Peyer's patch (tissue), 4 donors: ENCODE data around the gene TBC1D12. TPM values are rescaled to one million over a fixed set of nuclear protein-coding genes. Genes with fewer than 3 reads are reported as not detected.

Source experiments
- DNase-seq, 3 donors: peaks; one replicate each; pipeline ENCODE4 v3.0.0-alpha.2; 2017 to 2019
- H3K27ac ChIP-seq, 4 donors: fragments of 200-600 bp; sonication (generic); one replicate each; pipeline ENCODE4 v1.5.1; 2016 to 2019
- H3K27me3 ChIP-seq, 2 donors: fragments of 200-600 bp; sonication (generic); one replicate each; pipeline ENCODE4 v1.5.1; 2019
- H3K36me3 ChIP-seq, 3 donors: fragments of 200-600 bp; sonication (generic); one replicate each; pipeline ENCODE4 v1.5.1; 2016 to 2019
- H3K4me1 ChIP-seq, 4 donors: fragments of 200-600 bp; sonication (generic); one replicate each; pipeline ENCODE4 v1.5.1; 2016 to 2019
- H3K4me3 ChIP-seq, 4 donors: fragments of 200-600 bp; sonication (generic); 1 replicate in 3 of 4; 2 replicates in 1 of 4; pipeline ENCODE4 v1.5.1; 2016 to 2019; ENCODE audit warnings: mild to moderate bottlenecking in 1 of 4
- H3K9me3 ChIP-seq, 4 donors: fragments of 200-600 bp; sonication (generic); one replicate each; pipeline ENCODE4 v1.5.1; 2016 to 2019; ENCODE audit warnings: mild to moderate bottlenecking in 1 of 4
- CTCF ChIP-seq, 6 experiments: fragments of 450-650 bp in 4 of 6; fragments of 200-600 bp in 2 of 6; sonication (generic) in 1 of 6; IDR thresholded peaks; one replicate each; pipeline ENCODE4 v1.5.1; 2017 to 2019; ENCODE audit warnings: antibody characterized with exemption in 6 of 6, mild to moderate bottlenecking in 3 of 6, moderate library complexity in 1 of 6
- POLR2A ChIP-seq, 2 donors: fragments of 450-650 bp; IDR thresholded peaks; one replicate each; pipeline ENCODE4 v1.5.1; 2017; ENCODE audit warnings: antibody characterized with exemption in 2 of 2, mild to moderate bottlenecking in 2 of 2, moderate library complexity in 2 of 2
- total RNA-seq, 4 donors: library from RNA; depleted of rRNA; stranded (reverse); fragments of >200 nt; gene quantifications; one replicate each; pipeline ENCODE4 v1.1.0, GENCODE V29; 2016

The TBC1D12 gene
- total RNA-seq, 4 donors from 2014 or later, result 16.5 to 30.6 (median 24.5) TPM

GRCh38 chr10:94361171-94361794 is 41.1 kb upstream of the TBC1D12 start:
- peaks cover 0 to 17% (median 0%) of the 10 kb centered on the region in 4 donors for H3K4me1 ChIP-seq
- TF ChIP-seq POLR2A (IDR thresholded peaks at IDR 0.05), result no peak
- TF ChIP-seq CTCF (IDR thresholded peaks at IDR 0.05), result no peak
- H3K27ac ChIP-seq, result no peak overlapping the region
- DNase-seq, result peak in 2 of 3 donors; percentile 31 to 62
- no peaks in the 10 kb centered on the region for H3K9me3 ChIP-seq
- peaks cover 0 to 3% (median 0%) of the 10 kb centered on the region in 3 donors for H3K36me3 ChIP-seq
- no peak overlapping the region for H3K4me3 ChIP-seq
- no peaks in the 10 kb centered on the region for H3K27me3 ChIP-seq

GRCh38 chr10:94362360-94363250 is 39.7 kb upstream of the TBC1D12 start, which contains the start of gene NOC3L:
TSS of gene NOC3L (minus strand) at chr10:94362939. CDS start at chr10:94362838, 101 bp downstream.
- H3K27ac ChIP-seq, result peak within 1 kb of the TSS; percentile 63 to 76 (median 66)
- H3K27me3 ChIP-seq, result no peaks in the 10 kb centered on the region
- no peaks in the 10 kb centered on the region for H3K9me3 ChIP-seq
- H3K4me1 ChIP-seq, result peaks cover 0 to 17% (median 0%) of the 10 kb centered on the region in 4 donors
- DNase-seq, result peak; percentile 95 to 98 (median 97)
- TF ChIP-seq CTCF (IDR thresholded peaks at IDR 0.05) (peak; percentile 36 to 97 (median 88)), POLR2A (IDR thresholded peaks at IDR 0.05) (peak in 1 of 2 donors; percentile 30)
- no peaks in the 10 kb centered on the region for H3K36me3 ChIP-seq
- peak within 1 kb of the TSS; percentile 56 to 63 (median 60) for H3K4me3 ChIP-seq

GRCh38 chr10:94363251-94363565 is 39.1 kb upstream of the TBC1D12 start:
- Histone ChIP-seq H3K4me3 (peak overlapping the region; percentile 56 to 63 (median 60)), H3K36me3 (no peaks in the 10 kb centered on the region), H3K27me3 (no peaks in the 10 kb centered on the region), H3K27ac (peak overlapping the region in 3 of 4 donors; percentile 63 to 76 (median 64)), H3K9me3 (no peaks in the 10 kb centered on the region), H3K4me1 (peaks cover 0 to 17% (median 0%) of the 10 kb centered on the region in 4 donors)
- no peak for DNase-seq
- TF ChIP-seq CTCF (IDR thresholded peaks at IDR 0.05) (no peak), POLR2A (IDR thresholded peaks at IDR 0.05) (no peak)

- Histone ChIP-seq H3K36me3 (no peaks in the 10 kb centered on the region), H3K27me3 (no peaks in the 10 kb centered on the region), H3K4me3 (no peak overlapping the region), H3K4me1 (peaks cover 0 to 17% (median 0%) of the 10 kb centered on the region in 4 donors), H3K9me3 (no peaks in the 10 kb centered on the region), H3K27ac (no peak overlapping the region)
- no peak for DNase-seq
- TF ChIP-seq CTCF (IDR thresholded peaks at IDR 0.05) (no peak), POLR2A (IDR thresholded peaks at IDR 0.05) (no peak)
Observed at GRCh38 chr10:94364482-94364881, 37.9 kb upstream of the TBC1D12 start.

- Histone ChIP-seq H3K27me3 (no peaks in the 10 kb centered on the region), H3K27ac (no peak overlapping the region), H3K36me3 (no peaks in the 10 kb centered on the region), H3K9me3 (no peaks in the 10 kb centered on the region), H3K4me3 (no peak overlapping the region), H3K4me1 (peaks cover 0 to 9% (median 0%) of the 10 kb centered on the region in 4 donors)
- no peak for DNase-seq
- no peak for TF ChIP-seq POLR2A (IDR thresholded peaks at IDR 0.05)
- no peak for TF ChIP-seq CTCF (IDR thresholded peaks at IDR 0.05)
Observed at GRCh38 chr10:94366382-94366781, 36.0 kb upstream of the TBC1D12 start.
